Testis (tissue), 3 donors: ENCODE measurements around the gene ST8SIA5. TPM values are rescaled to one million over a fixed set of nuclear protein-coding genes. Genes with fewer than 3 reads are reported as not detected.

Experiments used
- DNase-seq: peaks from one replicate; pipeline ENCODE4 v3.0.0-alpha.2; 2019
- H3K27ac ChIP-seq, 2 donors: fragments of 200-600 bp; sonication (generic); one replicate each; pipeline ENCODE4 v1.5.1; 2019
- H3K27me3 ChIP-seq: fragments of 200-600 bp; sonication (generic); one replicate; pipeline ENCODE4 v1.5.1; 2019
- H3K36me3 ChIP-seq: fragments of 200-600 bp; sonication (generic); one replicate; pipeline ENCODE4 v1.5.1; 2017; ENCODE audit warnings: low read depth; ENCODE audit errors: missing control alignments
- H3K4me1 ChIP-seq: fragments of 200-600 bp; sonication (generic); one replicate; pipeline ENCODE4 v1.5.1; 2019
- H3K4me3 ChIP-seq, 2 donors: fragments of 200-600 bp; sonication (generic); one replicate each; pipeline ENCODE4 v1.5.1; 2017 to 2019
- H3K9me3 ChIP-seq: fragments of 200-600 bp; sonication (generic); one replicate; pipeline ENCODE4 v1.5.1; 2017
- CTCF ChIP-seq, 3 experiments: fragments of 450-650 bp in 2 of 3; fragments of 200-600 bp in 1 of 3; sonication (generic) in 1 of 3; IDR thresholded peaks; one replicate each; pipeline ENCODE4 v1.5.1; 2016 to 2019; ENCODE audit warnings: antibody characterized with exemption in 3 of 3, mild to moderate bottlenecking in 2 of 3, moderate library complexity in 1 of 3
- POLR2A ChIP-seq: fragments of 450-650 bp; IDR thresholded peaks from one replicate; pipeline ENCODE4 v1.6.1; 2017; ENCODE audit warnings: antibody characterized with exemption, mild to moderate bottlenecking, moderate library complexity
- WGBS, 2 donors: methylation state at CpG; one replicate each; pipeline ENCODE4 v1.1.5; 2018; 5-methylcytosine and 5-hydroxymethylcytosine counted together
- intact Hi-C: fragments of 100-400 bp; cut with DNase I; formaldehyde crosslinking; loops from one replicate; pipeline ENCODE4 v1.15.1; 2023; ENCODE audit warnings: low total_unique reads
- polyA plus RNA-seq: library from polyadenylated mRNA; stranded (reverse); fragments of 350-450 nt; fragmentation: Illumina TruSeq; extraction: RNeasy Lipid Tissue Mini Kit (QIAGEN cat#74804); gene quantifications from one replicate; pipeline ENCODE4 v1.2.3, GENCODE V29; 2014; ENCODE audit warnings: low read depth, low replicate concordance; ENCODE audit not compliant: insufficient read depth
- total RNA-seq, 2 donors: library from RNA; depleted of rRNA; stranded (reverse); fragments of >200 nt; gene quantifications; one replicate each; pipeline ENCODE4 v1.2.3, GENCODE V29; 2016

The ST8SIA5 gene
- total and polyA plus RNA-seq, 3 donors from 2014 or later = 1.3 to 2.1 (median 1.6) TPM

GRCh38 chr18:46657115-46657955 lies 99.5 kb downstream of the ST8SIA5 start, which contains the start of gene LOXHD1:
Gene LOXHD1, minus strand, starts transcription at chr18:46657220. Its CDS starts 187 bp downstream, at chr18:46657033.
- Histone ChIP-seq H3K27ac (no peak within 1 kb of the TSS), H3K4me3 (peak within 1 kb of the TSS in 1 of 2 donors; percentile 15), H3K27me3 (no peaks in the 10 kb centered on the region), H3K4me1 (no peaks in the 10 kb centered on the region), H3K9me3 (no peaks in the 10 kb centered on the region), H3K36me3 (no peaks in the 10 kb centered on the region)
- intact Hi-C loops = loop anchor here (5.0 to 10.0 kb wide), 2 partner anchors 375 to 483 kb away; a partner anchor contains a TSS
- WGBS, 2 donors = 49 to 67% methylated on average over 24 to 25 of the region's 25 CpGs
- no peak for DNase-seq
- no peak for TF ChIP-seq CTCF (IDR thresholded peaks at IDR 0.05)

- WGBS, 2 donors = 49 to 68% methylated on average over 26 to 27 of the region's 27 CpGs
- Histone ChIP-seq H3K4me1 (no peaks in the 10 kb centered on the region), H3K27me3 (no peaks in the 10 kb centered on the region), H3K27ac (no peak overlapping the region), H3K9me3 (no peaks in the 10 kb centered on the region), H3K36me3 (no peaks in the 10 kb centered on the region), H3K4me3 (no peak overlapping the region)
- no peak for DNase-seq
- intact Hi-C loops = loop anchor here (5.0 to 10.0 kb wide), 2 partner anchors 374 to 482 kb away; a partner anchor contains a TSS
- no peak for TF ChIP-seq POLR2A
- no peak for TF ChIP-seq CTCF (IDR thresholded peaks at IDR 0.05)
Measured at GRCh38 chr18:46656326-46657114, 100.3 kb downstream of the ST8SIA5 start.

GRCh38 chr18:46652372-46652771 lies 104.5 kb downstream of the ST8SIA5 start:
- Histone ChIP-seq H3K4me1 (no peaks in the 10 kb centered on the region), H3K27me3 (no peaks in the 10 kb centered on the region), H3K9me3 (no peaks in the 10 kb centered on the region), H3K36me3 (no peaks in the 10 kb centered on the region), H3K4me3 (no peak overlapping the region), H3K27ac (no peak overlapping the region)
- no peak for DNase-seq
- intact Hi-C loops = loop anchor here (10.0 kb wide), 1 partner anchor 478 kb away; a partner anchor contains a TSS
- TF ChIP-seq POLR2A (no peak), CTCF (IDR thresholded peaks at IDR 0.05) (no peak)

- H3K27me3 ChIP-seq = no peaks in the 10 kb centered on the region
- no peak overlapping the region for H3K27ac ChIP-seq
- no peaks in the 10 kb centered on the region for H3K9me3 ChIP-seq
- no peaks in the 10 kb centered on the region for H3K4me1 ChIP-seq
- TF ChIP-seq POLR2A = no peak
- TF ChIP-seq CTCF (IDR thresholded peaks at IDR 0.05) = no peak
- WGBS, 2 donors = 83 to 90% methylated on average over 4 of the region's 4 CpGs
- no peak for DNase-seq
- no peak overlapping the region for H3K4me3 ChIP-seq
- no peaks in the 10 kb centered on the region for H3K36me3 ChIP-seq
- intact Hi-C loops = loop anchor here (10.0 kb wide), 1 partner anchor 476 kb away; a partner anchor contains a TSS
Measured at GRCh38 chr18:46650681-46651080, 106.2 kb downstream of the ST8SIA5 start.
